GM21717 (cell line): Measurements from ENCODE around the gene PROSER2.
"Not testable (repeated sequence)": the region's sequence is repeated elsewhere in the genome, so short reads cannot be mapped to it uniquely, and the experiment has no call there.

ENCODE experiments used
- ATAC-seq: cut with Tn5 transposase; IDR thresholded peaks from one replicate; pipeline ENCODE4 v1.9.1; 2021; ENCODE audit warnings: mild to moderate bottlenecking, moderate library complexity; ENCODE audit not compliant: unreplicated experiment

PROSER2 gene

DNA sequence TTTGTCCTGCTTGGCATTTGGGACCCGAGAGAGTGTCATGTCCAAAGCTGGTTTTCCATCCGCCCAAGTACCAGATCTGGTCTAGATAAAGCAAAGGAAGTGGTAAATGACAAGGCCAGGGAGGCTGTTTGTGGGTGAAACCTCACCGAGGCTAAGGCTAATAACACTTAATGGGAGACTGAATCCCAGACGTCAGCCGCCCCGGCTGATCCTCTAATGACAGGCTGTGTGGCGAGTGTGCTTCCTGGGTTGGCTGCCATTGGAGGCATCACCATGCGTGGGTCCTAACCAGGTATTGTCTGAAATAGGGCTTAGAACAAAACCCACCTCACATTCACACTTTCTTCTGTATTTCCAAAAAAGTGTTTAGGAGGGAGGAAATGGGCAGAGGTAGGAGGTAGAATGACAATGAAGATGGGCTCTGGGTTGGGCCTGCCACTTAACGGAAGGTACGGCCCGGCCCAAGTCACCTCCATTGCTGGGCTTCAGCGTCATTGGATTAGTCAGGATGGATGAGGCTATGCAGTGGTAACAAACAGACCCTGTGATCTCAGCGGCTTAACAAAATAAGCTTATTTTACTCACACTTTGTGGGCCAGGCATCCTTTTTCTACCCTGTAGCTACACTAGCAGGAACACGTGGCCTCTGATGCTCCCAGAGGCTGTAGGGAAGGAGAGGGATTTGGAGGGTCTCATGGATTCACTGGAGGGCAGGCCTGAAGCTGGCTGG lies 59.7 kb downstream of the PROSER2 start:
- no peak for ATAC-seq

- no peak for ATAC-seq
Observed at GRCh38 chr10:11884706-11885423, 61.7 kb downstream of the PROSER2 start.

DNA sequence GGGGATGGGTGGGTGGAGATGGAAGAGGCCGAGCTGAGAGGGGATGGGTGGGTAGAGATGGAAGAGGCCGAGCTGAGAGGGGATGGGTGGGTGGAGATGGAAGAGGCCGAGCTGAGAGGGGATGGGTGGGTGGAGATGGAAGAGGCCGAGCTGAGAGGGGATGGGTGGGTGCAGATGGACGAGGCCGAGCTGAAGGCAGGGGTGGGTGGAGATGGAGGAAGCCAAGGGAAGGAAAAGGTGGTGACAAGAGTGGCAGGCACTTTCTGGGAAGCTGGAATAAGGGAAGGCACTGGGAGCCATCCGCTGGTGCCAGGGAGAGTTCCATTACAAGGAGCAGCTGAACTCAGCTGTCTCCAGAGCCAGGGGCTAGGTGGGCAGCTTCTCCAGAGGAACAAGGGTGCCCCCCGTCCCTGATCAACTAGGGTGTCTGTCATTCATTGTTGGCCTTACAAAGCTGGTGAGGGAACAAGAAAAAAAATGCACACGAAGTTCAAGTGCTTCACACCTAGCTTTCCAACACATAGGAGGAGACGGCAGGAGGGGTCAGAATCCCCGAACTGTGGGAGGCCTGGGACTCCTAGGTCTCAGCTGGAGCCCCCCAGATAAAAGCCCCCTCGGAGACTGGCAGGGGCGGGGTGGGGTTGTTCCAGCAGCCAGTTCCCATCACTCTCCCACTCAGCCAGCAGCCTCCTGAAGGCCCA lies 62.4 kb downstream of the PROSER2 start:
- no peak for ATAC-seq

GRCh38 chr10:11886138-11886474 lies 63.0 kb downstream of the PROSER2 start:
- no peak for ATAC-seq

GRCh38 chr10:11886851-11887250 lies 63.7 kb downstream of the PROSER2 start:
- peak; percentile 41 for ATAC-seq

- peak; percentile 19 for ATAC-seq
Observed at GRCh38 chr10:11887381-11888227, 64.4 kb downstream of the PROSER2 start.

- ATAC-seq = not testable (repeated sequence)
Observed at GRCh38 chr10:11889263-11889662, 66.1 kb downstream of the PROSER2 start.

DNA sequence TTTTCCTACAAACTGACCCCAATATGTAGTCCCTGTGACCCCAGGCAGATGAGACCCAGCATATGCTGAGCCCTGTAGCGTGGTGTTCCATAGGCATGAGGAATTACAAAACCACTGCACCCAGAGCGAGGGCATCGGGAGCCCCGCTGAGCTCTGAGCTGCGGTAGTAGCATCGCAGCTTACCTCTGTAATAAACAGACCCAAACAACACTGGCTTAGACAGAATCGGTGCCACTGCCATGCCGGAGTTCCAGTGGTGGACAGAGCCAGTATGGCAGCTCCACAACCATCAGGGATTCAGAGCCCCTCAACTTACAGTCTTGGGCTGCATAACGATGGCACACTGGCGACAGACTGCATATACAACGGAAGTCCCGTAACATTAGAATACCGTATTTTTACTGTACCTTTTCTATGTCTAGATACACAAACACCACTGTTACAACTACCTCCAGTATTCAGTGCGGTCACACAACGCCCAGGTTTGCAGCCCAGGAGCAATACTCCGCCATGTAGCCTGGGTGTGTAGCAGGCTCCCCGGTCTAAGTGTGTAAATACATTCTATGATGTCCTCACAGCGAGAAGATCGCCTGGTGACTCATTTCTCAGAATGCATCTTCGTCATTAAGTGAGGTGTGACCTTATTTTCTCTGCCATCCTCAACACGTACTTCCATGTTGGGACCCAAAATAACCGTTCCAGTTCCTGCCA lies 68.8 kb downstream of the PROSER2 start:
- ATAC-seq = no peak

DNA sequence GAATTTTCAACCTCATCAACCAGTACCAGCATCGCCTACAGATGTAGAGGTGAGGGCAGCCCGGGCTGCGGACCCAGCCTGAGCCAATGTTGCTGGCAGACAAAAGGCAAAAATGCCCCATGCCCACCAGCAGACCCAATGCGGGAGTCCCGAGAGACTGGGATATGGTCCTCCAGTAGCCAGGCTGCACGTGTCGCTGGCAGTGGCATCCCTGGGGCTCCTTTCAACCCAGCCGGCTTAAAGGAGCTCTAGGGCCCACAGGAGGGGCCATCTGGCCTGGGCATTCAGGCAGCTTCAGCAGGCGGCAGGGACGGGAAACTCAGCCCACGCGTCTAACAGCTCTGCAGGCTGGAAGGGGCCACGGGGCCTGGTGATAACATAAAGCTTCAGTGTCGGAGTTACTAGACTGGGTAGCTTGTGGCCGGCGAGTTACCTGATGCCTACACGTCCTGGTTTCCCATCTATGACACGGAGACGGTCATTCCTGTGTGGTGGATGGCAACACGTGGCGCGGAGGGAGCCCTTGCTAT lies 70.7 kb downstream of the PROSER2 start:
- no peak for ATAC-seq

- no peak for ATAC-seq
Observed at GRCh38 chr10:11894381-11895107, 71.4 kb downstream of the PROSER2 start.

DNA sequence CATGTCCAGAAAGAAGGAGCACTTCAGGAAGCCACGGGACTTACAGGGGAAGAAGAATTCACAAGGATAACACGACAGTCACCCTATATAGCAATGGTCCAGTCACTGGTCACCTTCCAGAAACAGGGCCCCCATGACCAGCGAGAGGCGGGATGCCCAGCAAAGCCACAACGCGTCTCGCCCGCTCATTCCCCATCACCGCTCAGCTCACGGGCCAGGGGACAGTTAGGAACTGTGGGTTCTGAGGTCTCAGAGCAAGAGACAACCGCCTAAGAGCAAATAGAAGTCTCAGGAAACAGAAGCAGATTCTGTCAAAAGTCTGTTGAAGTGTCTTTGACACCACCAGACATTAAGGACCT lies 71.9 kb downstream of the PROSER2 start:
- no peak for ATAC-seq

GRCh38 chr10:11895598-11895997 lies 72.4 kb downstream of the PROSER2 start:
- ATAC-seq = no peak

DNA sequence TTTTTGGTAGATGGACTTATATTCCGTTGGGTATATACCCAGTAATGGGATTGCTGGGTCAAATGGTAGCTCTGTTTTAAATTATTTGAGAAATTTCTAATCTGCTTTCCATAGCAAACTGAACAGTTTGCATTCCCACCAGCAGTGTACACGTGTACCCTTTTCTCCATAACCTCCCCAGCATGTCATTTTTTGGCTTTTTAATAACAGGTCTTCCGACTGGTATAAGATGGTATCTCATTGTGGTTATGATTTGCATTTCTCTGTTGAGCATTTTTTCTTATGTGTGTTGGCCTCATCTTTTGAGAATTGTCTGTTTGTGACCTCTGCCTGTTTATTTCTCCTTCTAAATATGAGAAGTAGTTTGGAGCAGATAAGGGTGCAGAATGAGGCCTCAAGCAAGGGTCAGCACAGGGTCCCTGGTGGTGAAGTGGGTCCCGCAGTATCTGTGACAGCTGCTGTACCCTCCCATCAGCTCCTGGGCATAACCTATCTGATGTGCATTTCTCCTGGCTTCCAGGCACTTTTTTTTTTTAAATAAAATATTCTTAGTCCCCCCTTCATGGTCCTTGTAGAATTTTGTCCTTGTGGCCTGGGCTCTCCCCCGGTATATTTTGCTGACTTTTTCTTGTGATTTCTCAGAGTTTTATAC lies 73.5 kb downstream of the PROSER2 start:
- no peak for ATAC-seq

DNA sequence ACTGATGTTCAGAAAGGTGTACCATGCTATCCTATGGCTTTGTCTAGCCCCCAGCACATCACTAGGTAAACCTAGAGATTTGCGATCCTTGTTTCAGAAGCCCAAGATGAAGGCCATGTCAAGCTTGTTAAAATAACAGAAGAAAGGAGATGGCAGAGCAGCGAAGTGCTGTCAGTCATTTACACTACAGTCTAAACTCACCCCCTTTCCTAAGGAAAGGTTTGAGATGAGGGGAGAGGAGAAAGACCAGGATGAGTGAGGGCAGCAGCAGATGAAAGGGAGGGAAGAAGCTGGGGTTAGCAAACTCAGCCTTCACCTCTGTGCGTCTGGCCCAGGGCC lies 74.8 kb downstream of the PROSER2 start:
- no peak for ATAC-seq

DNA sequence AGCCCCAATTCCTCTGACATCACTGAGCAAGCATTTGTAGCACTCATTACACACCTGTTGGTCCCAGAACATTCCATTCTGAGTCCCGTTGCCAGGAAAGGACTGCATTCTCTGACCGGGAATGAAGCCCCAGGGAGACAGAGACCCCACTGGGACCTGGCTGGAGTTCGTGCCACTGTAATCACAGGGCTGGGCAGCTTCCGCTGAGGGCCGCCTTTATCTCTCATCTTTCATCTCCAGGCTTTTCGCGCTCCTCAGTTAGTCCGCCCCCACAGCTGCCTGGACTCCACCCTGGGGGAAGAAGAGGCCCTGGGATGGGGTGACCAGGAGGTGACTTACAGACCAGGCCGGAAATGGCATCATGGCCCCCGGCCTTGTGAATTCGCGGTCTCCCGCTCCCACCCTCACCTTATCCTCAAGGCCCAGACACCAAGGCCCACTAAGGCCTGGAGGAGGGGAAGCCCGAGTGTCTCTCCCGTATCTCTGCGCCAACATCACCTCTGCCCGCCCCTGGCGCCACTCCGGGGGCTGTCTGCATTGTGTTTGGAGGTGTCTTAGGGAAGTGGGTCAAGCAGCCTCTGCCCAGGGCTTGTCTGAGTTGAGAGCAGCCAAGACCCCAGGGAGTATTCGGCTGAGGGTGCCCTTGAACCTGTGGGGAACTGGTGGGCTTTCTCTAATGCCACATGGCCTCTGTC lies 75.4 kb downstream of the PROSER2 start:
- no peak for ATAC-seq

GRCh38 chr10:11899067-11899876 lies 76.1 kb downstream of the PROSER2 start:
- no peak for ATAC-seq

GRCh38 chr10:11901036-11901301 lies 77.8 kb downstream of the PROSER2 start:
- no peak for ATAC-seq

- ATAC-seq = no peak
Observed at GRCh38 chr10:11901454-11901832, 78.3 kb downstream of the PROSER2 start.
